Measurements from ENCODE around the gene PHLDB1. TPM values are rescaled to one million over a fixed set of nuclear protein-coding genes. Genes with fewer than 3 reads are reported as not detected.

The PHLDB1 gene
- total and polyA plus RNA-seq, 5 donors = 110 to 177 (median 136) TPM

DNA sequence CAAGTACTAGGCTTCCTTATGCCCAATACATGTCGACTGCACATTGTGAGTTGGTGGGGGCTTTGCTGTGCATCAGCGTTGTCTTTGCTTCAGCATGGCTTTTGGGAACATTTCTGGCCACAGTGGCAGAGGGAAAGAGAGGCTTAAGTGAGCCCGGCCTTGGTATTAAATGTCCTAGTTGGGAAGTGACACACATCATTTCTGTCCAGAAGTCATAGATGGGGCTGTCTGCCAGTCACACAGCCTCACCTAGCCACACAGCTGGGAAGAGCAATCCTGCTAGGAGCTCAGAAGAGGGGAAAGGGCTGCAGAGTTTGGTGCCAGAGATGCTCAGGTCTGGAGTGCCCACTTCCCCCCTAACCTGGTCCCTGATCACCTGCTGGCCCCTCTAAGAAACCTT, 44.4 kb downstream of the PHLDB1 start:
- Histone ChIP-seq H3K9me3 (ENCODE audit: control insufficient read depth, low read length) (no peaks in the 10 kb centered on the region), H3K27ac (ENCODE audit: low read length) (no peak overlapping the region), H3K27me3 (ENCODE audit: control insufficient read depth, insufficient read depth) (no peaks in the 10 kb centered on the region), H3K4me1 (ENCODE audit: control insufficient read depth, insufficient read depth, low read length) (no peaks in the 10 kb centered on the region), H3K4me3 (ENCODE audit: low read length) (no peak overlapping the region)
- no peak for ATAC-seq
- WGBS = 88% methylated on average over 3 of the region's 3 CpGs
- DNase-seq = no peak
- intact Hi-C loops (cut with DNase I) = no loop called here

DNA sequence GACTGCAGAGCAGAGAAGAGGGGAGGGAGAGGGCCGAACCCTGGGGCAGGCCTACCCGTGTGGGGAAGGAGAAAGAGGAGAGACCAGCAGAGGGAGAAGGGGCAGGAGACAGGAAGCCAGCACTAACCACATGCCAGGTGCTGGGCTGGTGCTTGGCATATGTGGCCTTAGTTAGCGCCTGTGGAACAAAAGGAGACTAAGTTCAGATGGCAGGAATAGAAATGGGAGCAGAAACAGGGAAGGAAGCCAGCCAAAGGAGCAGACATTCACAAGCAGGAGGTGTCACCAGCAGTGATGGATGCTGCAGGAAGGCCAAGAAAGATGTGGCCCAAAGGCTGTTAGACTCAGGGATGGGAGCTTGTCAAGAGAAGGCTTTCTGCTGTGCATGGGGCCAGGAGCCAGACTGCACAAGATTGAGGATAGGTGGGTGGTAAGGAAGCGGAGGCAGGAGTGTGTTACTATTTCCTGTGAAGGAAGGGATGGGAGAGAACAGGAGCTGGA, 45.3 kb downstream of the PHLDB1 start:
- no peak overlapping the region for H3K27ac ChIP-seq (ENCODE audit: low read length)
- H3K27me3 ChIP-seq (ENCODE audit: control insufficient read depth, insufficient read depth) = no peaks in the 10 kb centered on the region
- no peak overlapping the region for H3K4me3 ChIP-seq (ENCODE audit: low read length)
- ATAC-seq = no peak
- H3K9me3 ChIP-seq (ENCODE audit: control insufficient read depth, low read length) = no peaks in the 10 kb centered on the region
- intact Hi-C loops (cut with DNase I) = no loop called here
- 58% methylated on average over 4 of the region's 4 CpGs for WGBS
- H3K4me1 ChIP-seq (ENCODE audit: control insufficient read depth, insufficient read depth, low read length) = no peaks in the 10 kb centered on the region
- DNase-seq = no peak

DNA sequence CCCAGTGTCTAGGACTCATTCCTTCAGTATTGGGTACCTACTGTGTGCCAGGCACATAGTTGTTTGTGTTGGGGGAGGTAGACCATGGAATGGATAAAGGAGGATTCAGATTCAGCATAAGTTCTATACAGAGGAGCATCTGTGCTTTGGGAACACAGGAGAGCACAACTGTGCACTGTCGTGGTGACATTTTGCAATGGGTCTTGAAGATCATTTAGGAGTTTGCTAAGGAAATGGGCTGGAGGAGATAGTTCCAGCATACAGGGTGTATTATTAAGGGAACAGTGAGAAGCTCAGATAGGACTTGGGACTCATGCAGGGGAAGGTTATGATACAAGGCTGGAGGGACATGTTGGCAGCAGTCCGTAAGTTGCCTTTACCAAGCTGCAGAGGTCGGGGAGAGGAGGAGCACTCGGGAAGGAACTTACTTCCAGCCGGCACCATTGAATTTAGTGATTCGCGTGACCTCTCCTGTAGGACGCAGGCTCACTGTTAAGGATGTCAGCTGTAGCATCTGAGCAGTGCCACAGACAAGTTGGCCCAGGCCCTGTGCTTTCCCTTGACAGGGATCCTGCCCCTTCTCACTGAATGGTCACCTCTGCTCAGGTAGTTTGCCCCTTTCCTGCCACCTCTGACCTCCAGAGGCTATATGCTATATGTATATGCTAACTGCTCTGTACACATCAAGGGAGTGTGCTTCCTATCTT, 46.4 kb downstream of the PHLDB1 start:
- Histone ChIP-seq H3K4me3 (ENCODE audit: low read length) (no peak overlapping the region), H3K4me1 (ENCODE audit: control insufficient read depth, insufficient read depth, low read length) (no peaks in the 10 kb centered on the region), H3K27ac (ENCODE audit: low read length) (no peak overlapping the region), H3K27me3 (ENCODE audit: control insufficient read depth, insufficient read depth) (no peaks in the 10 kb centered on the region), H3K9me3 (ENCODE audit: control insufficient read depth, low read length) (no peaks in the 10 kb centered on the region)
- 76% methylated on average over 8 of the region's 8 CpGs for WGBS
- intact Hi-C loops (cut with DNase I) = no loop called here
- no peak for DNase-seq
- no peak for ATAC-seq

DNA sequence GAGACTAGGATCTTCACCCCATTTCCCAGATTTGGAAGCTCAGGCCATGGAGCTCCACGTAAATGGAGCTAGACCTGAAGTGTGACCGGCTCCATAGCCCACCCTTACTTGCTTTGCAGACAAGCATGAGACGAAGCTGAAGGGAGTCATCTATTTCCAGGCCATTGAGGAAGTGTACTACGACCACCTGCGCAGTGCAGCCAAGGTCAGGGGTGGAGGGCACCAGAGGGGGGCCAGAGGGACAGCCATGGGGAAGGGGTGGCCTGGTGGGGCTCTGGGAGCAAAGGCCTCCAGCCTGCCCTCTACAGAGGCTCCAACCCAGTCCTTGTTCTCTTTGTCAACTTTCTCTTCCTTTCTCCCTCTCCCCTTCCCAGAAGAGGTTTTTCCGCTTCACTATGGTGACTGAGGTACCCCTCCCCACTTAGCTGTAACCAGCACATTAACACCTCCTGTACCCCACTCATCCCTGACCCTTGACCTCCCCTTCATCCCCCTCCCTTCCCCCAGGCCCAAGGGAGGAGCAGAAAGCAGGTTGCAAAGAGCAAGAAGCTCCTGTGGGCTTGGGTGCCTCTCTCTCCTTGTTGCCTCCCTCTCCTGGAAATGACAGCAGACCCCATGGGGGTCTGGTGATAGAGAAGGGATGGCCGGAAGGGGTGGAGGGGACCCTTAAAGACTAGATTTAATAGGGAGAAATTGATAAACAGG, 48.2 kb downstream of the PHLDB1 start:
- Histone ChIP-seq H3K27ac (ENCODE audit: low read length) (no peak overlapping the region), H3K4me1 (ENCODE audit: control insufficient read depth, insufficient read depth, low read length) (no peaks in the 10 kb centered on the region), H3K4me3 (ENCODE audit: low read length) (no peak overlapping the region), H3K9me3 (ENCODE audit: control insufficient read depth, low read length) (no peaks in the 10 kb centered on the region), H3K27me3 (ENCODE audit: control insufficient read depth, insufficient read depth) (no peaks in the 10 kb centered on the region)
- DNase-seq = no peak
- 89% methylated on average over 7 of the region's 7 CpGs for WGBS
- ATAC-seq = no peak
- intact Hi-C loops (cut with DNase I) = loop anchor here in 2 of 4 donors (5.0 kb wide), 1 partner anchor 48 kb away; the partner anchor contains the start of gene PHLDB1 (in 2 of the 2)

DNA sequence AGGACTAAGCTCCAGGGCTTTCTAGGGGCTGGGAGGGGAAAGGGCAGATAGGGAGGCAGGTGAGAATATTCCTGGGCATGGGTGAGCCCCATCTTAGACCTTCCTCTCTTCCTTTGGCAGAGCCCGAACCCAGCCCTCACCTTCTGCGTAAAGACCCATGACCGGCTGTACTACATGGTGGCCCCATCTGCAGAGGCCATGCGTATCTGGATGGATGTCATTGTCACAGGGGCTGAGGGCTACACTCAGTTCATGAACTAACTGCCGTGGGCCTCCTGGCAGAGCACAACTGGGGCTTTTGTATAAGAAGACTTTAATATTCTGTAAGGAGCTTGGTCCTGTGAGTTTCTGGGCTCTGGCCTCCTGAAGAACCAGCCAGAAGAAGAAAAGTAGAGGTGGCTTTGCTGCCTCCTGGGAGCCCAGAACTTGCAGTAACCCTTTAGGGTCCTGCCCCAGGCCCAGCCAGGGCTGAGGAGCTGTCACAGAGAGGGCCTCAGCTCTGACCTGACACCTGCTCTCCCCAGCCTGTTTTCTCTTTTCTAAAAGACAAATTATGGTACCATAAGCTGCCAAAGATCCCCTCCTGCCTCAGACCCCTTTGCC, 49.2 kb downstream of the PHLDB1 start:
- WGBS = 86% methylated on average over 5 of the region's 5 CpGs
- H3K4me1 ChIP-seq (ENCODE audit: control insufficient read depth, insufficient read depth, low read length) = no peaks in the 10 kb centered on the region
- DNase-seq (no peak), ATAC-seq (no peak)
- intact Hi-C loops (cut with DNase I) = loop anchor here in 2 of 4 donors (5.0 kb wide), 1 partner anchor 49 kb away; the partner anchor contains the start of gene PHLDB1 (in 2 of the 2)
- no peaks in the 10 kb centered on the region for H3K9me3 ChIP-seq (ENCODE audit: control insufficient read depth, low read length)
- H3K27me3 ChIP-seq (ENCODE audit: control insufficient read depth, insufficient read depth) = no peaks in the 10 kb centered on the region
- H3K4me3 ChIP-seq (ENCODE audit: low read length) = no peak overlapping the region
- H3K27ac ChIP-seq (ENCODE audit: low read length) = no peak overlapping the region

DNA sequence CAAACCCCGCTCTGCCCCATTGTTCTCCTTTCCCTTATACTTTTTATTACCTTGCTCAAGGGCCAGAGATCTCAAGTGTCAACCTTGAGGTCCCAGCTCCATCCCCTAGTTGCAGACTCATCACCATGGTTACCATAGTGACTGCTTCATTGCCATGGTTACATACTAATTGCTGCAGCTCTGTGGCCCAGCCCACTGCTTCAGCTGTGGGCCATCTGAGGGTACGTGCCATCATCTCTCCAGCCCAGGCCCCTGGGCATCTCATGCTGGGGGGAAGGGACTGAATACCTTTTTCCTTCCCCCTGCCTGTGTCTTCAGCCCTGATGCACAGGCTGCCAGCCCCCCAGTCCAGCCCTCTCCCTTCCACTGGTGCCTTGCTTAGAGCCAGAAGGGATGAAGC, 49.8 kb downstream of the PHLDB1 start:
- intact Hi-C loops (cut with DNase I) = loop anchor here in 2 of 4 donors (5.0 kb wide), 1 partner anchor 50 kb away; the partner anchor contains the start of gene PHLDB1 (in 2 of the 2)
- no peaks in the 10 kb centered on the region for H3K4me1 ChIP-seq (ENCODE audit: control insufficient read depth, insufficient read depth, low read length)
- no peak for ATAC-seq
- H3K4me3 ChIP-seq (ENCODE audit: low read length) = no peak overlapping the region
- H3K27ac ChIP-seq (ENCODE audit: low read length) = no peak overlapping the region
- DNase-seq = no peak
- no peaks in the 10 kb centered on the region for H3K27me3 ChIP-seq (ENCODE audit: control insufficient read depth, insufficient read depth)
- 82% methylated on average over 2 of the region's 2 CpGs for WGBS
- H3K9me3 ChIP-seq (ENCODE audit: control insufficient read depth, low read length) = no peaks in the 10 kb centered on the region

DNA sequence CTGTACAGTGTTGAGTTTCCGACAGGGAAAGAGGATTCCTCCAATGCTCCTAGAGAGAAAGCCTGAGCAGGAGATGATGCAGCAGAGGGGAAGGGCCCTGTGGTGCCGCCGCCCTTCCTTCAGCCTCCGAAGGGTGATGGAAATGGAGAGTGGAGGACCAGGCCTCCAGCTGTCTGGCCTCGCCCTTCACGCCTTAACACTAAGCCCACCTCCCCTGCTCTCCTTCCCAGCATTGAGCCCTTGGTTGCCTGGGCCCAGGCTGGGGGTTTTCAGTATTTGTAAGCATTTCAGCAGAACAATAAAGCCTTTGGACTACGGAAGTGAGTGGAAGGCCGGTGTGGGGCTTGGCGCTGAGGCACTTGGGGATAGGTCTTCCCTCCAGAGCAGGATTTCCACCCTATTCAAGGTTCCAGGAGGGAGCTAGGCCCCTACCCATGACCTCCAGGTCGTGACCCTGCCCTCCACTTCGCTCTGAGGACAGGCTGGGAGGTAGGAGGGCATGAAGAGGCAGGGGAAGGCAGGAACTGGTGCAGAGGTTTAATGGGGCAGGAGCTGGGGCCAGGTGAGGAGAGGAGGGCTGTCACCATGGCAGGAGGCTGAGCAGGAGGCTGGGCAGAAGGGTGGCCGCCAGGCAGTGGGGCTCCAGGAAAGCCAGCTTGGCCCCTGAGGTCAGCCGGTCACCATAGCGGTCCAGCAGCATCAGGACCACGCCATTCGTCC, 50.5 kb downstream of the PHLDB1 start:
- intact Hi-C loops (cut with DNase I) = loop anchor here in 2 of 4 donors (5.0 kb wide), 1 partner anchor 51 kb away; the partner anchor contains the start of gene PHLDB1 (in 2 of the 2)
- no peaks in the 10 kb centered on the region for H3K27me3 ChIP-seq (ENCODE audit: control insufficient read depth, insufficient read depth)
- WGBS = 69% methylated on average over 16 of the region's 16 CpGs
- no peak overlapping the region for H3K4me3 ChIP-seq (ENCODE audit: low read length)
- H3K4me1 ChIP-seq (ENCODE audit: control insufficient read depth, insufficient read depth, low read length) = no peaks in the 10 kb centered on the region
- ATAC-seq (no peak), DNase-seq (no peak)
- no peak overlapping the region for H3K27ac ChIP-seq (ENCODE audit: low read length)
- H3K9me3 ChIP-seq (ENCODE audit: control insufficient read depth, low read length) = no peaks in the 10 kb centered on the region

DNA sequence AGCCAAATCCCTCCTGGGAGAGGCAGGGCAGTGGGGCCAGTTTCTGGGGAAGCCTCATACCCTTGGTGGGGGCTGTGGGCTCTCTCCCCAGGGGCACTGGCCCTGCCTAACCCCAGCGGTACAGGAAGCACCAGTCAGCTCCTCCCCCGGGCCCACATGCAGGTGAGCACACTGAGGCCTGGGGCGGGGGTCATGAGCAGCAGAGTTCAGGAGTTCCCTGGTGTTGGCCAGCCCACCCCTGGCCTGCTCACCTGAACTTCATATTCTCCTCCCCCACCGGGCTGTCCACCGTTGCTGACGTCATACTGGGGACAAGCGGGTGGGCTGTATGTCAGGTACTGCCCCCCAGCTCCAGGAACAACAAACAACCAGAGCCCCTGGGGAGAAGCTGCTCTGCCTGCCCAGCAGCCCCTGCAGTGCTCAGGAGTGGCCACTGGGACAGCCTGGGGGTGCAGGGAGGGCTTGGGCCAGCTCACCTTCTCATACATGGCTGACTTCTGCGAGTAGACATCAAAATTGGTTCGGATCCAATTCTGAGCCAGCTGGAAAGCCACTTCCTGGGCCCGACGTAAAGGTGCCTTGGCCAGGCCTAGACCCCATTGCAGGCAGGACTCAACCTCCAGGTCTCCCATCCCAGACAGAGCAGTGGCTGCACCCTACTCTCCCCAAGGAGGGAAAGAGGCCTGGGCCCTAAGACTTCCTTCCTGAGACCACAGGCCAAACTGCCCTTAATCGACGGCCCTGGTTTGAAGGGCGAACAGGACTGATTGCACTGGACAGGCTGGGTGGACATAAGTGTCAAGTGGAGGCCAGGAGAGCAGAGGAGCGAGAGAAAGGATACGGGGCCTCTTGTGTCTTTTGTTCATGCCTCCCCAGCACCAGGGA, 51.3 kb downstream of the PHLDB1 start:
- Histone ChIP-seq H3K4me1 (ENCODE audit: control insufficient read depth, insufficient read depth, low read length) (no peaks in the 10 kb centered on the region), H3K4me3 (ENCODE audit: low read length) (no peak overlapping the region), H3K9me3 (ENCODE audit: control insufficient read depth, low read length) (no peaks in the 10 kb centered on the region), H3K27me3 (ENCODE audit: control insufficient read depth, insufficient read depth) (no peaks in the 10 kb centered on the region), H3K27ac (ENCODE audit: low read length) (peak overlapping the region; percentile 32)
- WGBS = 37% methylated on average over 16 of the region's 16 CpGs
- peak in 2 of 3 donors; percentile 74 to 75 for DNase-seq
- peak; percentile 11 to 16 for ATAC-seq
- intact Hi-C loops (cut with DNase I) = loop anchor here in 2 of 4 donors (5.0 kb wide), 1 partner anchor 51 kb away; the partner anchor contains the start of gene PHLDB1 (in 2 of the 2)

DNA sequence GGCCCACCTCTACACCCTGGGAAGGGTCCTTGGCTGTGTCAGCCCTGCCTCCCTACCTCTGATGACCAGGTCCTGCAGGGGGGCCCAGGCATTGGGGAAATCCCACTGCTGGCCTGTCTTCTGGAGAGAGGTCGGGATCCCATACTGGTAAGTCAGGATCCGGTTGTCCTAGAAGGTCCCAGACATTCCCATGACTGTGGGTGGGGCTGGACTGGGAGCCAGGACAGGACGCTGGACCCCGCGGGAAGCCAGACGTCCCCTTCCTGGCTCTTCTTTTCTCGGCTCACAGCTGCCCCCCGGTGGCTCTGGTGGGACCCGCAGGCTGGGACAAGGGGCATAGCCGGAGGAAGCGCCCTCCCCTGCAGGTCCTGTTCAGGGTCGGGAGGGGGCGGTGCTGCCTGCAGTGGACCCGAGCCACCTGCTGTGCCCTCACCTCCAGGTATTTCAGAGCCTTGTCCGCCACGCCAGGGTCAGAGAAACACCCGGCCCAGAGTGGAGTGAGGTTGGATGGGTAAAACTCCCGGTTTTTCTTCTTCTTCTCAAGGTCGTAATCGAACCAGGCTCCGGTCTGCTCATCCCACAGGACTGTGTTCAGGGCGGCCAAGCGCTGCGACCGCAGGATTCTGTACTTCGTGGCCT, 52.0 kb downstream of the PHLDB1 start:
- ATAC-seq = peak; percentile 80
- WGBS = 12% methylated on average over 26 of the region's 26 CpGs
- Histone ChIP-seq H3K27me3 (ENCODE audit: control insufficient read depth, insufficient read depth) (no peaks in the 10 kb centered on the region), H3K4me1 (ENCODE audit: control insufficient read depth, insufficient read depth, low read length) (no peaks in the 10 kb centered on the region), H3K9me3 (ENCODE audit: control insufficient read depth, low read length) (no peaks in the 10 kb centered on the region), H3K27ac (ENCODE audit: low read length) (peak overlapping the region; percentile 32), H3K4me3 (ENCODE audit: low read length) (no peak overlapping the region)
- DNase-seq = peak; percentile 93 to 98 (median 97)
- intact Hi-C loops (cut with DNase I) = loop anchor here in 2 of 4 donors (5.0 kb wide), 1 partner anchor 52 kb away; the partner anchor contains the start of gene PHLDB1 (in 2 of the 2)
